ENCODE data around the gene TSPEAR.

DNA sequence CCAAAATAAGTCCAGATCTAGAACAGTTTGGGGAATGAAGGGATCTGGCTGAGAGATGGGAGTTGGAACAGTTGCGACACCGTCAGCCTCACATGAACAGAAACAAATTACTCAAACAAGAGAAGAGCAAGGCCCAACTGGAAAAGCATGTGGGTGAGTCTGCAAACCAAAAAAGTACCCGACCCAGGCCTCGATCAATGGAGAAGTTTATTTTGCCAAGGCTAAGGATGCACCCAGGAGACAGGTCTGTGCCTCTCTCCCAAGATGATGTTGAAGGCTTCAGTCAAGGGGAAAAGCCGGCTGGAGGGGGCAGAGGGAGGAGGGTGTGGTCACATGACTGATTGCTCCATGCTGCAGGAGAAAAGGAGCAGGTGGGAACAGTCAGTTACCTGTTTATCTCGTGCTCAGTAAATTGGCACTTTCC is 213.7 kb downstream of the TSPEAR start:
- TF ChIP-seq POLR2A (IDR thresholded peaks at IDR 0.05) = no peak
- TF ChIP-seq, protein P1, sequence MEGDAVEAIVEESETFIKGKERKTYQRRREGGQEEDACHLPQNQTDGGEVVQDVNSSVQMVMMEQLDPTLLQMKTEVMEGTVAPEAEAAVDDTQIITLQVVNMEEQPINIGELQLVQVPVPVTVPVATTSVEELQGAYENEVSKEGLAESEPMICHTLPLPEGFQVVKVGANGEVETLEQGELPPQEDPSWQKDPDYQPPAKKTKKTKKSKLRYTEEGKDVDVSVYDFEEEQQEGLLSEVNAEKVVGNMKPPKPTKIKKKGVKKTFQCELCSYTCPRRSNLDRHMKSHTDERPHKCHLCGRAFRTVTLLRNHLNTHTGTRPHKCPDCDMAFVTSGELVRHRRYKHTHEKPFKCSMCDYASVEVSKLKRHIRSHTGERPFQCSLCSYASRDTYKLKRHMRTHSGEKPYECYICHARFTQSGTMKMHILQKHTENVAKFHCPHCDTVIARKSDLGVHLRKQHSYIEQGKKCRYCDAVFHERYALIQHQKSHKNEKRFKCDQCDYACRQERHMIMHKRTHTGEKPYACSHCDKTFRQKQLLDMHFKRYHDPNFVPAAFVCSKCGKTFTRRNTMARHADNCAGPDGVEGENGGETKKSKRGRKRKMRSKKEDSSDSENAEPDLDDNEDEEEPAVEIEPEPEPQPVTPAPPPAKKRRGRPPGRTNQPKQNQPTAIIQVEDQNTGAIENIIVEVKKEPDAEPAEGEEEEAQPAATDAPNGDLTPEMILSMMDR (IDR thresholded peaks at IDR 0.05) = no peak
